Neural progenitor cell (in vitro differentiated cells): ENCODE results near the gene MT1E. TPM values are rescaled to one million over a fixed set of nuclear protein-coding genes. Genes with fewer than 3 reads are reported as not detected.

Experiments
- DNase-seq: peaks from one replicate; pipeline ENCODE4 v3.0.0-alpha.2; 2016; ENCODE audit warnings: low spot score
- H2AFZ ChIP-seq: fragments of 200-600 bp; sonication (generic); replicated peaks from 2 replicates; pipeline ENCODE4 v1.6.1; 2016; ENCODE audit warnings: antibody characterized with exemption
- H3F3A ChIP-seq: fragments of 200-600 bp; sonication (generic); 2 replicates; pipeline ENCODE4 v1.6.1; 2016; ENCODE audit warnings: antibody characterized with exemption, low read depth
- H3K27ac ChIP-seq: fragments of 200-600 bp; sonication (generic); 2 replicates; pipeline ENCODE4 v1.5.1; 2016; ENCODE audit warnings: mild to moderate bottlenecking
- H3K27me3 ChIP-seq: fragments of 200-600 bp; sonication (generic); 2 replicates; pipeline ENCODE4 v1.6.1; 2016; ENCODE audit warnings: mild to moderate bottlenecking, moderate library complexity
- H3K36me3 ChIP-seq: fragments of 200-600 bp; sonication (generic); 2 replicates; pipeline ENCODE4 v1.5.1; 2016
- H3K4me1 ChIP-seq: fragments of 200-600 bp; sonication (generic); 2 replicates; pipeline ENCODE4 v1.6.1; 2016; ENCODE audit warnings: mixed run types
- H3K4me2 ChIP-seq: fragments of 200-600 bp; sonication (generic); 2 replicates; pipeline ENCODE4 v1.6.1; 2016
- H3K4me3 ChIP-seq: fragments of 200-600 bp; sonication (generic); 2 replicates; pipeline ENCODE4 v1.5.1; 2016
- H3K79me2 ChIP-seq: fragments of 200-600 bp; sonication (generic); 2 replicates; pipeline ENCODE4 v1.6.1; 2016; ENCODE audit warnings: low read depth
- H3K9ac ChIP-seq: fragments of 200-600 bp; sonication (generic); 2 replicates; pipeline ENCODE4 v1.6.1; 2016
- H3K9me3 ChIP-seq: fragments of 200-600 bp; sonication (generic); 2 replicates; pipeline ENCODE4 v1.5.1; 2016; ENCODE audit warnings: low read depth
- H4K20me1 ChIP-seq: fragments of 200-600 bp; sonication (generic); 2 replicates; pipeline ENCODE4 v1.6.1; 2016; ENCODE audit warnings: low read depth
- H3K27ac Mint-ChIP-seq: 3 replicates; pipeline ENCODE4 v1.8.0; 2021; ENCODE audit warnings: mixed read lengths
- H3K27me3 Mint-ChIP-seq: 2 replicates; pipeline ENCODE4 v1.8.0; 2022; ENCODE audit warnings: low read depth, mild to moderate bottlenecking, inconsistent platforms, moderate library complexity, mixed read lengths; ENCODE audit not compliant: insufficient read depth
- H3K36me3 Mint-ChIP-seq: 3 replicates; pipeline ENCODE4 v1.8.0; 2021; ENCODE audit warnings: mixed read lengths
- H3K4me1 Mint-ChIP-seq: 3 replicates; pipeline ENCODE4 v1.8.0; 2021; ENCODE audit warnings: mixed read lengths
- H3K4me3 Mint-ChIP-seq: 3 replicates; pipeline ENCODE4 v1.8.0; 2021; ENCODE audit warnings: mild to moderate bottlenecking, moderate library complexity, mixed read lengths
- H3K9me3 Mint-ChIP-seq: 3 replicates; pipeline ENCODE4 v1.8.0; 2020; ENCODE audit warnings: mixed read lengths
- EZH2 ChIP-seq: fragments of 200-600 bp; sonication (generic); IDR thresholded peaks from 2 replicates; pipeline ENCODE4 v1.6.1; 2017; ENCODE audit warnings: antibody characterized with exemption, mild to moderate bottlenecking, moderate library complexity
- EZH2phosphoT487 ChIP-seq: fragments of 200-600 bp; sonication (generic); IDR thresholded peaks from 2 replicates; pipeline ENCODE4 v1.6.1; 2017; ENCODE audit warnings: antibody characterized with exemption
- total RNA-seq: library from RNA; depleted of rRNA; stranded (reverse); fragments of >200 nt; gene quantifications from 2 replicates; pipeline ENCODE4 v1.2.3, GENCODE V29; 2015; ENCODE audit warnings: low replicate concordance
- TF ChIP-seq, protein P1 (sequence below): fragments of 200-600 bp; sonication (generic); IDR thresholded peaks from 2 replicates; pipeline ENCODE4 v1.5.1; 2017; ENCODE audit warnings: antibody characterized with exemption, mild to moderate bottlenecking

MT1E gene
- total RNA-seq, 1 donor from 2014 or later, result 2.4 TPM

DNA sequence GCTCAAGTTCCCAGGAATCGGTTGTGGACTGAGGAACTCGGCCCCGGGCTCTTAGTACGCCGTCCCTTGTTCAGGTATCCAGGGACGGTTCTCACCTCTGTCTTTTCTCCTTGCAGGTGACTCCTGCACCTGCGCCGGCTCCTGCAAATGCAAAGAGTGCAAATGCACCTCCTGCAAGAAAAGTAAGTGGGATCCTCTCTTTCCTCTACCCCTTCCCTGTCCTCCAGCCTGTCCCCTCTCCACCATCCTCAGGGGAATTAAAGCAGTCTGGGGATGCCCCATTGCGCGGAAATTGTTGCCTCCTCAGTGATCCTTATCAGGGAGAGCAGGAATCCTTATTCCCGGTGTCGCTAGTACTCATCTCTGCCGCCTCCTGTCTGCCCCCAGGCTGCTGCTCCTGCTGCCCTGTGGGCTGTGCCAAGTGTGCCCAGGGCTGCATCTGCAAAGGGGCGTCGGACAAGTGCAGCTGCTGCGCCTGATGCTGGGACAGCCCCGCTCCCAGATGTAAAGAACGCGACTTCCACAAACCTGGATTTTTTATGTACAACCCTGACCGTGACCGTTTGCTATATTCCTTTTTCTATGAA lies 16.6 kb upstream of the MT1E start:
- peak overlapping the region; percentile 72 for H2AFZ ChIP-seq
- peak overlapping the region; percentile 50 for H3K4me3 ChIP-seq
- Mint-ChIP-seq H3K4me1 (peaks cover 35% of the 10 kb centered on the region), H3K9me3 (no peaks in the 10 kb centered on the region), H3K4me3 (peak overlapping the region; percentile 89), H3K27ac (no peak overlapping the region), H3K36me3 (no peaks in the 10 kb centered on the region), H3K27me3 (peaks cover 13% of the 10 kb centered on the region)
- H3K79me2 ChIP-seq, result no peaks in the 10 kb centered on the region
- TF ChIP-seq EZH2 (peak; percentile 80), EZH2phosphoT487 (peak; percentile 55)
- TF ChIP-seq, protein P1, sequence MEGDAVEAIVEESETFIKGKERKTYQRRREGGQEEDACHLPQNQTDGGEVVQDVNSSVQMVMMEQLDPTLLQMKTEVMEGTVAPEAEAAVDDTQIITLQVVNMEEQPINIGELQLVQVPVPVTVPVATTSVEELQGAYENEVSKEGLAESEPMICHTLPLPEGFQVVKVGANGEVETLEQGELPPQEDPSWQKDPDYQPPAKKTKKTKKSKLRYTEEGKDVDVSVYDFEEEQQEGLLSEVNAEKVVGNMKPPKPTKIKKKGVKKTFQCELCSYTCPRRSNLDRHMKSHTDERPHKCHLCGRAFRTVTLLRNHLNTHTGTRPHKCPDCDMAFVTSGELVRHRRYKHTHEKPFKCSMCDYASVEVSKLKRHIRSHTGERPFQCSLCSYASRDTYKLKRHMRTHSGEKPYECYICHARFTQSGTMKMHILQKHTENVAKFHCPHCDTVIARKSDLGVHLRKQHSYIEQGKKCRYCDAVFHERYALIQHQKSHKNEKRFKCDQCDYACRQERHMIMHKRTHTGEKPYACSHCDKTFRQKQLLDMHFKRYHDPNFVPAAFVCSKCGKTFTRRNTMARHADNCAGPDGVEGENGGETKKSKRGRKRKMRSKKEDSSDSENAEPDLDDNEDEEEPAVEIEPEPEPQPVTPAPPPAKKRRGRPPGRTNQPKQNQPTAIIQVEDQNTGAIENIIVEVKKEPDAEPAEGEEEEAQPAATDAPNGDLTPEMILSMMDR, result no peak
- no peak overlapping the region for H3K9ac ChIP-seq
- peaks cover 16% of the 10 kb centered on the region for H4K20me1 ChIP-seq
- H3K4me1 ChIP-seq, result peaks cover 18% of the 10 kb centered on the region
- H3F3A ChIP-seq, result peaks cover 24% of the 10 kb centered on the region
- DNase-seq, result peak; percentile 45
- no peaks in the 10 kb centered on the region for H3K9me3 ChIP-seq
- peak overlapping the region; percentile 91 for H3K4me2 ChIP-seq
- H3K27ac ChIP-seq, result no peak overlapping the region
- H3K36me3 ChIP-seq, result no peaks in the 10 kb centered on the region
- H3K27me3 ChIP-seq, result peaks cover 100% of the 10 kb centered on the region

DNA sequence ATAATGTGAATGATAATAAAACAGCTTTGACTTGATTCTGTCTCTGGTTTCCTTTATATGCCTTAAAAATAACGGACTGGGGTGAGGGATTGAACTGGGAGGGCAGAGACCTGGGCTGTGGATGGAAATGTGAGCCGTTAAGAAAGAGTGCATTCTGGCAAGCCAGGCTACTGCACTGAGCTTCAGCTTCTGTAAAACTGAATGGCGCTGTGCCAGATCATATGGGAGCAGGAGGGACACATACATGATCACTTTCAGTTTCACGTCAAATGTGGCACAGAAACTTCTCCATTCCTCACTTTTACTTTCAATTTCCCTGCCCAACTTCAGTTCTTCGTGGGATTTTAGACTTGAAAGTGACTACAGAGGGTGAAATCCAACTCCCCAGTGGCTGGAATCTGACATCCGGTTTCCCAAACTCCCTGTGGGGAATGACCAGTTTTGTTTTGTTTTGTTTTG lies 16.1 kb upstream of the MT1E start:
- TF ChIP-seq EZH2phosphoT487, result no peak
- TF ChIP-seq, protein P1, result no peak
- TF ChIP-seq EZH2, result peak; percentile 64
- Mint-ChIP-seq H3K27ac (no peak overlapping the region), H3K4me1 (peaks cover 35% of the 10 kb centered on the region), H3K4me3 (peak overlapping the region; percentile 89), H3K27me3 (peaks cover 13% of the 10 kb centered on the region), H3K36me3 (no peaks in the 10 kb centered on the region), H3K9me3 (no peaks in the 10 kb centered on the region)
- peak; percentile 29 for DNase-seq
- Histone ChIP-seq H3K79me2 (no peaks in the 10 kb centered on the region), H4K20me1 (peaks cover 16% of the 10 kb centered on the region), H2AFZ (no peak overlapping the region), H3K9ac (no peak overlapping the region), H3K27ac (no peak overlapping the region), H3K9me3 (no peaks in the 10 kb centered on the region), H3K4me2 (peak overlapping the region; percentile 91), H3K36me3 (no peaks in the 10 kb centered on the region), H3K4me3 (peak overlapping the region; percentile 50), H3F3A (peaks cover 24% of the 10 kb centered on the region), H3K27me3 (peaks cover 100% of the 10 kb centered on the region), H3K4me1 (peaks cover 18% of the 10 kb centered on the region)

DNA sequence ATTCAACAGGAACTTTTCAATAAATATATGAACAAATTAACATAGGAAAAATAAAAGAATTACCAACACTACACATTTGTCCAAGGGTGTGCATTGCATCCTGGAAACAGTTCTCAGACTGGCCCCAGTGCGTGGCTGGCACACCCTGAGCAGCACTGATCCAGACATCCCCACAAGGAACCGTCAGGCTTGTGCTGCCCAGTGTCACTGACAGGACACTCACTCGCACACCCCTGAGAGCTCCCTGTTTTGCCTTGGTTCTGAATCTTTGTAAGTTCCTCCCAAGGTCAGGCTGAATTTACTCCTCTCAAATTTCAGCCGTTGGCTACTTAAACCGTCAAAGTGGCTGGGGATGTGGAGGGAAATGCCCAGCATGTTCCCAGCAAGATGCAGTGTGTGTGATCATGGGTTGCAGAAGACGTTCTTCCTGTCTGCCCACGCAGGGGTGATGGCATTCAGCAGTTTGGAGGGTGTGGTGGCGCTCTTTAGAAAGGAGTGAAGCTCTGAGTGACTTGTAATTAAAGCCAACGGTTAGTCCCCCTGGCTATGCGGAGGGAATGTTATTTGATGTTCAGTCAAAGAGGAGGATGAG lies 15.5 kb upstream of the MT1E start:
- H3K4me3 Mint-ChIP-seq, result peak overlapping the region; percentile 89
- H3K9me3 Mint-ChIP-seq, result no peaks in the 10 kb centered on the region

More for the DNA sequence above, 15.5 kb upstream of the MT1E start:
- H3K27ac ChIP-seq, result no peak overlapping the region
- H3K9me3 ChIP-seq, result no peaks in the 10 kb centered on the region
- H3K27ac Mint-ChIP-seq, result no peak overlapping the region
- H3K36me3 ChIP-seq, result no peaks in the 10 kb centered on the region
- H3K27me3 ChIP-seq, result peaks cover 100% of the 10 kb centered on the region
- TF ChIP-seq, protein P1, result no peak
- TF ChIP-seq EZH2, result no peak
- no peak for TF ChIP-seq EZH2phosphoT487
- H3K36me3 Mint-ChIP-seq, result no peaks in the 10 kb centered on the region
- peaks cover 18% of the 10 kb centered on the region for H3K4me1 ChIP-seq
- H2AFZ ChIP-seq, result no peak overlapping the region
- H3K27me3 Mint-ChIP-seq, result peaks cover 16% of the 10 kb centered on the region
- peaks cover 16% of the 10 kb centered on the region for H4K20me1 ChIP-seq
- H3F3A ChIP-seq, result peaks cover 24% of the 10 kb centered on the region
- no peak for DNase-seq
- H3K79me2 ChIP-seq, result no peaks in the 10 kb centered on the region
- H3K4me3 ChIP-seq, result no peak overlapping the region
- no peak overlapping the region for H3K4me2 ChIP-seq
- peaks cover 35% of the 10 kb centered on the region for H3K4me1 Mint-ChIP-seq
- no peak overlapping the region for H3K9ac ChIP-seq
